ENCODE results near the gene MBTPS1.

- TF ChIP-seq CTCF (IDR thresholded peaks at IDR 0.05; ENCODE audit: insufficient read depth, low read depth, low read length) (no peak), EZH2 (IDR thresholded peaks at IDR 0.05; ENCODE audit: insufficient read depth, low read length) (no peak)
Observed at GRCh38 chr16:84067640-84068039, 49.1 kb downstream of the MBTPS1 start.
